Urinary bladder (tissue), 4 donors: Measurements from ENCODE around the gene RPS21. TPM values are rescaled to one million over a fixed set of nuclear protein-coding genes. Genes with fewer than 3 reads are reported as not detected.

Experiments used
- DNase-seq: peaks from one replicate; pipeline ENCODE4 v3.0.0-alpha.2; 2015; ENCODE audit errors: extremely low spot score
- H3K27ac ChIP-seq: one replicate; pipeline ENCODE4 v1.5.1; 2013; ENCODE audit warnings: low read depth, mild to moderate bottlenecking, moderate library complexity
- H3K36me3 ChIP-seq: one replicate; pipeline ENCODE4 v1.6.1; 2013; ENCODE audit warnings: mild to moderate bottlenecking, moderate library complexity; ENCODE audit not compliant: insufficient read depth
- H3K4me1 ChIP-seq: one replicate; pipeline ENCODE4 v1.6.1; 2013; ENCODE audit warnings: mild to moderate bottlenecking, moderate library complexity; ENCODE audit not compliant: insufficient read depth
- H3K4me3 ChIP-seq: one replicate; pipeline ENCODE4 v1.5.1; 2013; ENCODE audit warnings: low read depth, low read length
- WGBS: extraction: QIAGEN DNeasy Blood & Tissue Kit; methylation state at CpG from one replicate; pipeline ENCODE4 v1.1.7; 2013; 5-methylcytosine and 5-hydroxymethylcytosine counted together
- polyA plus RNA-seq: library from polyadenylated mRNA; stranded (reverse); fragments of 200-250 nt; gene quantifications from one replicate; pipeline ENCODE4 v1.2.3, GENCODE V29; 2013
- total RNA-seq: library from RNA; depleted of rRNA; stranded (reverse); fragments of >200 nt; gene quantifications from one replicate; pipeline ENCODE4 v1.2.3, GENCODE V29; 2014
- donor health status: healthy with polysubstance abuse.
- donor health status: healthy.

RPS21 gene
- total and polyA plus RNA-seq, 2 donors, result 396 to 4,730 TPM

DNA sequence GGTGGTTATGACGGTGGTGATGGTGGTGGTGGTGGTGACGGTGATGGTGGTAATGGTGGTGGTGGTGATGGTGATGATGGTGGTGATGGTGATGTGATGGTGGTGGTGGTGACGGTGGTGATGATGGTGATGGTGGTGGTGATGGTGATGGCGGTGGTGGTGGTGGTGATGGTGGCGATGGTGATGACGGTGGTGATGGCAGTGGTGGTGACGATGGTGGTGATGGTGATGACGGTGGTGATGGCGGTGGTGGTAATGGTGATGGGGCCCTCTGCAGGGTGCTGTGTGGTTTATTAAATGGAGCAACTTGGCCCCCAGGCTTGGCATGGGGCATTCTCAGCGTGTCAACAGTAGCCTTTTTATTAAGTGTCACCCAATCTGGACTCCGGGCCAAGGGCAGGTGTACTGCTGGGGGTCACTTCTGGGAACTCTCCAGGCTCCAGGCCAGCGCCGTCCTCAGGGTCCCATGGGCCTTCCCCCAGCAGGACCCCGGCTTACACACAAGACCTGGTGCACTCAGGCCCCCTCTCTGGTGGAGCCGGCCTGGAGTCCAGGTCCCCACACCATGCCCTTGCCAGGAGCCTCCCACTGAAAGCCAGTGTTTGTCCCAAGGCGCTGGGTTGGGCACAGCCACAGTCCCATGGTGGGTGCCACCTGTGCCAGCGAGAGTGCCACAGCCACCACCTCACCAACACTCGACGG, 11.4 kb downstream of the RPS21 start:
- no peaks in the 10 kb centered on the region for H3K4me1 ChIP-seq
- H3K36me3 ChIP-seq, result no peaks in the 10 kb centered on the region
- H3K4me3 ChIP-seq, result no peak overlapping the region
- WGBS, result 94% methylated on average over 19 of the region's 19 CpGs
- no peak for DNase-seq
- no peak overlapping the region for H3K27ac ChIP-seq

DNA sequence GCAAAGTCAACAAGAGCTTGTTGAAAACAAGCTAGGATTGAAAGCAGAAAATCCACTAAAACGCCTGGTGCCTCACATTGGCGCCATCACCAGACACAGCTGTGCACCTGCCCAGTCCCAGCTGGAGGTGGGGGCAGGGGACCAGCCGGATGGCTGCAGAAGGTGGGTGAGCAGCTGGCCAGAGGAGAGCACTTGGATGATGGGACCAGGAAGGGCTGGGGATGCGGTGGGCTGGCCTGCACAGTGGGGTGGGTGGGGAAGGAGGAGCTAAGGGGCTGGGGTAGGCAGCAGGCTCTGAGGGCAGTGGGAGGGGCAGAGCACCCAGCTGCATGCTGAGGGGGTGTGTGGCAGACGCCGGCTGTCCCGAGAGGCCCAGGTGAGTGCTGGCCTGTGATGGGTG, 13.1 kb downstream of the RPS21 start:
- Histone ChIP-seq H3K4me3 (no peak overlapping the region), H3K27ac (no peak overlapping the region), H3K4me1 (no peaks in the 10 kb centered on the region), H3K36me3 (no peaks in the 10 kb centered on the region)
- 86% methylated on average over 7 of the region's 7 CpGs for WGBS
- DNase-seq, result no peak

DNA sequence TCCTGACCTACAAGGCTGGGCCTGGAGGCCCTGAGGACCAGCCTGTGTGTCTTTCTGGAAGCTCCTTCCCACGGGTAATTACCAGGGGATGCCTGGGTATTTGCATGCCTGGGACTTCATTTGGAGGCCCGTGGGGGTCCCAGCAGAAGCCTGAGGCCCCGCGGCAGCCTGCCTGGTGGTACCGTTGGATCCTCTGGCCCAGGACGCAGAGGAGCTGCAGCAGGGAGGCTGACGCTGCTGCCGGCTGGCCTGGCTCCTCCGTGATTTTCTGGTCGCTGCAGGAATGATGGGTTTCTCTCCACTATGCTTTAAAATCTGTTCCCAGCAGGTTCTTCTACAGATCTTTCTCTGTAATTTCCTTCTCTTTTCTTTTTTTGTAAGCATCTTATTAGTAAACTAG, 13.6 kb downstream of the RPS21 start:
- Histone ChIP-seq H3K4me3 (no peak overlapping the region), H3K27ac (no peak overlapping the region), H3K36me3 (no peaks in the 10 kb centered on the region), H3K4me1 (no peaks in the 10 kb centered on the region)
- no peak for DNase-seq
- 84% methylated on average over 10 of the region's 10 CpGs for WGBS

DNA sequence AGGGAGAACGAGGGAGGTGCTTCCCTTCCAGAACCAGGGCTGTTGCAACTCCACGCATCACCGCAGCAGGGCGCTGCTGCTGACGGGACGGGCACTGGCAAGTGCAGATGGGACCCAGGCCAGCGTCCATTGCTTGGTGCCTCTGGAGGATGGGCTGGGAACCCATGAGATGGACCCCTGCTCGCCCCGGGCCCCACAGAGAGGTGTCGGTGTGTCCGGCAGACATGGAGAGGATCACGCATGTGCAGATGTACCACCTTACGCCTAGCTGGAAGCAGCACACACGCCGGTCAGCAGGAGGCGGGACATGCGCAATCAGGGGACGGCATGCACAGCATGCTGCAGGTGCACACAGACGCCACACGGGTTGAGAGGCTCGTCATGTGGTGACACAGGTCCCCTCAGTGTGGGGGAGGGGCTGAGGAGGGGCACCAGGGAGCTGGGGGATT, 14.5 kb downstream of the RPS21 start:
- DNase-seq, result no peak
- WGBS, result 72% methylated on average over 21 of the region's 21 CpGs
- no peak overlapping the region for H3K4me3 ChIP-seq

DNA sequence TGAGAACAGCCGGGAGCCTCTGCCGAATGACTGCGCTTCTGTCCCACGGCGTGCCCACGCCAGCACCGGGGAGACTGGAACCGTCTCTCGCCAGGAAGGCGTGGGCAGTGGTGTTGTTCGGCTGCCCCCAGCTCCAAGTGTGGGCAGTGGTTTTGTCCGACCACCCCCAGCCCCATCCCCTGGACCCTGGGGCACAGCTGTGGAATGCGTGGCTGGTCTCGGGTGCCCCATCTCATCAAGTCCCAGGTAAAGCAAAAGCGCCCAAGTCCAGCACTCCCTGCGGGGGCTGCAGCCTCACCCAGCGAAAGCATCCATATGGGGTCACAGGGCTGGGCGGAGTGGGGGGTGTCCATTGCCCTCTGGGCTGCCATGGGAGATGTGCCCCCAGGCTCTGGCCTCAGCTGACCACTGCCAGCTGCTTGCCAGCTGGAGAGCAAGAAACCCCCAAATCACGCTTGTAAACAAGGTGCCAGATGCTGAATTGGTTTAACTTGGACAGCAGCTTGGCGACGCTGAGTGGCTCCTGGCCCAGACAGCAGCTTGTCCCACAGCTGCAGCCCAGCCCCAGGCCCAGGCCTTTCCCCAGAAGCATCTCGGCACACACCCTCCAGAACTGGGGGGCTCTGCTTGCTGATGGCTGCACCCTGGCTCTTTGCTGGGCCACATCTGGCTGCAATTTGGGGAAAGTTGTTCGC, 15.7 kb downstream of the RPS21 start:
- Histone ChIP-seq H3K4me3 (no peak overlapping the region), H3K4me1 (no peaks in the 10 kb centered on the region), H3K36me3 (no peaks in the 10 kb centered on the region), H3K27ac (no peak overlapping the region)
- DNase-seq, result no peak
- WGBS, result 93% methylated on average over 23 of the region's 23 CpGs

More for the DNA sequence above, 14.5 kb downstream of the RPS21 start:
- Histone ChIP-seq H3K4me1 (no peaks in the 10 kb centered on the region), H3K36me3 (no peaks in the 10 kb centered on the region), H3K27ac (no peak overlapping the region)

DNA sequence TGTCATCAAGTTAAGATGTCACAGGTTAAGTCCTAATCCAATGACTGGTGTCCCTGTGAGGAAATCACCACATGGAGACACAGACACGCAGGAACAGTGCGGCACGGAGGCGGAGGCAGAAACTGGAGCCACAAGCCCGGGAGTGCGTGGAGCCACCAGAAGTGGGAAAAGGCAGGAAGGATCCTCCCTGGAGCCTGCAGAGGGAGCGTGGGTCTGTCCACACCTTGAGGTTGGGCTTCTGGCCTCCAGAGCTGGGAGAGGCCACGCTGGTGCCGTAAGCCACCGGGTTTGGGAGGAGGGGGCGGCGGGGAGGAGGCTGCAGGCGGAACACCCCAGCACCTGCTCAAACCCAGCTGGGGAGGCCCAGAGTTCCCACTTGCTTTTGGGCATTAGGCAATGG, 16.4 kb downstream of the RPS21 start:
- 80% methylated on average over 13 of the region's 13 CpGs for WGBS
- H3K4me1 ChIP-seq, result no peaks in the 10 kb centered on the region
- H3K36me3 ChIP-seq, result no peaks in the 10 kb centered on the region
- no peak overlapping the region for H3K27ac ChIP-seq
- DNase-seq, result no peak
- no peak overlapping the region for H3K4me3 ChIP-seq

DNA sequence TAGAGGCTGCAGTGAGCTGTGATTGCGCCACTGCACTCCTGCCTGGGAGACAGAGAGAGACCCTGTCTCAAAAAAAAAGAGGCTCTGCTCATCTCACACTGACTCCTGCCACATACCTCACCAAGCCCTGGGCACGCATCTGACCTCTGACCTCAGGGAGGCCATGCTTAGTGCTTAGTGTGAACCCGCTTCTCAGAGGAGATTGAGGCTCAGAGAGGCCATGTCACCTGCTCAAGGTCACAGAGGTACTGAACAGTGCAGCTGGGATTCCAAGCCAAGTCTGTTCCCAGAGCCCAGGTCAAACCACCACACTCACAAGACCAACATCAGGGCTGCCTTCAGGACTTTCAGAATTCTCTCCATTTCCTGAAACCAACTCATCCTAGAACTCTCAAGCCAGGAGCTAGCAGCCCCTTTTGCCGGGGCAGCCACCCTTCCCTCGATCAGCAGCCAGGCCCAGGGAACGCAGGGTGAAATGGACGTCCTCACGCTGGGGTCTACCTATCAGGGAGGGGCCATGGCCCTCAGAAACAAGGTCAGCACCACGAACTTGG, 17.3 kb downstream of the RPS21 start:
- Histone ChIP-seq H3K4me1 (no peaks in the 10 kb centered on the region), H3K4me3 (no peak overlapping the region), H3K27ac (no peak overlapping the region), H3K36me3 (no peaks in the 10 kb centered on the region)
- DNase-seq, result no peak
- 88% methylated on average over 9 of the region's 9 CpGs for WGBS

DNA sequence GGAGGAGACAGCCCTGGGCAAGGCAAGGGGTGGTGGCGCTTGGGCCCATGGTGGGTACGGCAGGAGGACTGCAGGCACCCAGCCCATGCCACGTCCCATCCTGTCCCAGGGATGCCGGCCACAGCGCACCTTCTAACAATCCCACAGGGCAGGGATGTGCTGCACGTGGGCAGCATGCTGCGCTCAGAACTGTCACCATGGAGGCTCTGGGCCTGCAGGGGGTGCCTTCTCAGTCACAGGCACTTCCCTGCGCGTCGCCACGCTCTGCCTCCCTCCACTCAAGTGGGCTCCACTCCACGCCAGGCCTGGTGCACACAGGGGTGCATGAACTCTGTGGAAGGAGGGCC, 17.8 kb downstream of the RPS21 start:
- H3K27ac ChIP-seq, result no peak overlapping the region
- no peak for DNase-seq
- H3K4me3 ChIP-seq, result no peak overlapping the region
- H3K36me3 ChIP-seq, result no peaks in the 10 kb centered on the region
- H3K4me1 ChIP-seq, result no peaks in the 10 kb centered on the region
- WGBS, result 82% methylated on average over 12 of the region's 12 CpGs

DNA sequence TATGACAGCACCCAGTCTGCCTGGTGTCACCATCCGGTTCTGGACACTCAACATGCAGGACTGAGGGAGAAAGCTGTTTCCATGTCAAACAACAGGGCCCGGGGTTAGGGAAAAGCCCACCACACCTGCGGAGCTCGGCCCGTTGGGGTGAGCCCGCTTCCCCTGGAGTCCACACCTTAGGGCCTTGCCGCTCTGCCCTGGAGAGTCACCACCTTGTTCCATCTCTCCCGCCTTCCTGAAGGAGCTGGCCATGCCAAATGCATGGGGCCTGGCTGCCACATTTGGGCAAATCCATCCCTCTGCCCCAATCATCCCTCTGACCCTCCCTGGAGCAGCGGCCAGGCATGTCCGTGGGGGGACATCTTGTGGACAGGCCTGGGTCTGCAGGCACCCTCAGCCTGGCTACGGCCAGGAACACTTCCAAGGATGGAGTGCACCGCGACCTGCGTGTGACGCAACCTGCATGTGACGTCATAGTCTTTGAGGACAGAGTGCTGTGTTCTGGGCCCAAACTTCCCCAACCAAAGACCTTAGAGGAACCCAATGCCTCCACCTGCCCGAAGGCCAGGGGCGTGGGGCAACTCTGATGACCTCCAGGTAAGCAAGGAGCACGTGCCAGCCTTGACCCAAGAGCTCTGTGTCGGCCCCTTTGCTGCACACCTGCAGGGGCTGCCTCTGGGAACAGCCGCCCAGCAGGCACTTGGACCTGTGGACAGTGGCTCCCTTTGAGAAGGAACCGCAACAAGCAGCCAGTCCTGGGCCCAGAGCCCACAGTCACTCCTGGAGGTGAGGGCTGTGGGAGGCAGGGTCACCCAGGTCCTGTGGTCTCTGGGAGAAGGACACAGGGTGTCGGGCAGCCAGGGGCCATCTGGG, 18.4 kb downstream of the RPS21 start:
- H3K36me3 ChIP-seq, result no peaks in the 10 kb centered on the region
- 62% methylated on average over 23 of the region's 23 CpGs for WGBS
- no peak overlapping the region for H3K4me3 ChIP-seq
- H3K27ac ChIP-seq, result no peak overlapping the region
- no peak for DNase-seq
- no peaks in the 10 kb centered on the region for H3K4me1 ChIP-seq

DNA sequence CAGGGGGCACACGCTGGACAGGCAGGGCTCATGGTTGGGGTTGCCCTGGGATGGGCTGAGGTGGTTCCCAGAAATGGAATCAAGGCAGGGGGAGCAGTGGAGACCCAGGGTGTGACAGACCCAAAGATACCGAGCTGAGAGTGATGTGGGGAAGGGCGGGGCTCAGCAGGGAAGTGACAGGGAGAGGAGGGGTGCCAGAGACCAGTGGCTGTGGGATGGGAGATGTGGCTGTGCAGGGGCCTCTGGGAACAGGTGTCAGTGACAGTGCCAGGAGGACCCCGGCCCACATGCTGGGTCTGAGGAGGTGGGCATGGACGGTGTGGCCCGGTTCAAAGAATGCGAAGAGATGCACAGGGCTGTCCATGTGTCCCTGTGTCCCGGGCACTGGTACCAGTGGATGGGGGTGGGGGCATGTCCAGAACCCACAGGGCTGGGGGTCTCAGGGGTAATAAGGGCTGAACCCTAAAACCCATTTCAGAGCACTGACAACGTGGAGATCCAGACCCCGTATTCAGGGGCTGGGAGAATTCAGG, 19.1 kb downstream of the RPS21 start:
- Histone ChIP-seq H3K36me3 (no peaks in the 10 kb centered on the region), H3K4me3 (peak overlapping the region; percentile 87), H3K27ac (no peak overlapping the region), H3K4me1 (no peaks in the 10 kb centered on the region)
- 49% methylated on average over 10 of the region's 10 CpGs for WGBS
- no peak for DNase-seq

DNA sequence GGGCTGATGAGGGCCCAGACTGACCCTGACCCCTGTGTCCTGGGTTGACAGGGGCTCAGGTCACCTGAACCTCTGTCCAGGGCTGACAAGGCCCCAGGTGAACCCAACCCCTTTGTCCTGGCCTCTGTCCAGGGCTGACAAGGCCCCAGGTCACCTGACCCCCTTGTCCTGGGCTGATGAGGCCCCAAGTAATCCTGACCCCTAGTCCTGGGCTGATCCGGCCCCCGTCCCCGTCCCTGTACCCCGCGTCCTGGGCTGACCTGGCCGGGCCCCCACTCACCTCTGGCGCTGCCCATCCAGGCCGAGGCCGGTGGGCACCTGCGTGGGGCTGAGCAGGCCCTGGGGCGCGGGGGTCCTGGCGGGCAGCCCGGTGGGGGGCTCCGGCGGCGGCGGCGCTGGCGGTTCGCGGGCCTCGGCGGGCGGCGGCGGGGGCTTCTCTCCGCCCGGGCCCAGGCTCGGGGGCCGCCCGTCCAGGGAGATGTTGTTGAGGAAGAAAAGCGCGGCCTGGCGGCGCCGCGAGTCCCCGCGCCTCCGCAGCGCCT, 19.8 kb downstream of the RPS21 start:
- Histone ChIP-seq H3K4me3 (peak overlapping the region; percentile 87), H3K27ac (no peak overlapping the region), H3K36me3 (no peaks in the 10 kb centered on the region), H3K4me1 (no peaks in the 10 kb centered on the region)
- DNase-seq, result no peak
- WGBS, result under 1% methylated on average over 42 of the region's 42 CpGs

DNA sequence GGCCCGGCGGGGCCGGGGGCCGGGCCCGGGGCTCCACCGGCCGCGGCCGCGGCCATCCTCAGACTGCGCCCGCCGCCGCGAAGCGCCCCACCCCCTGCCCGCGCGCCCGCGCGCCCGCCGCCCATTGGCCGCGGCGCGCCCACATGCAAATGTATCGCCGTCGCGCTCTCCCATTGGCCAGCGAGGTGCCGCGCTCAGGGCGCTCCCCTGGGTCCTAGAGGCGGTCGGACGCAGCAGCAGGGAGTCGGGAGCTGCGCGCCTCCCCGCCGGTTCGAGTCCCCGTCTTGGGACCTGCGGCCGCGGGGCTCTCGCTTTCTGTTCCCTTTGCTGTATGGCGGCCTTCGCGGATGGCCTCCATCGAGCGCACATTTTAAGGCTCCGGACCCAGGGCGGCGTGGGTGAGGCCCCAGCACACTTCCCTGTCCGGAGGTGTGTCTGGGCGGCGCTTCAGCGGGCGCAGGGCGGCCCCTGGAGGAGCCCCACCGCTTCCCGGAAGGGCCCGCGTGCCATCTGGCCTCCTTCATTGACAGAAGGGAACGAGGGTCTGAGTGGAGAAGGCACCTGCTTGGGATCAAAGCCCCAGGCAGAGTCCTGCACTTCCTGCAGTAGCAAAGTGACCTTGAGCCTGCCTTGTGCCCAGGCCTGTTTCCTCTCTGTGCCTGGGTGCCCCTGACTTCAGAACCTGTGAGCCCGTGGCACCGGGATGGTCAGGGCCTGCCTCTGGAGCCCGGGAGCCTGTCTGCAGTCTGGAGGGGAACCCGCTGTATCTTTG, 20.5 kb downstream of the RPS21 start, which contains the start of gene CABLES2:
Gene CABLES2 (minus strand): TSS at position 65 of the 772 bp plus-strand sequence. CDS start 9 bp downstream, at position 56.
- no peaks in the 10 kb centered on the region for H3K4me1 ChIP-seq
- peak; percentile 84 for DNase-seq
- no peaks in the 10 kb centered on the region for H3K36me3 ChIP-seq
- H3K27ac ChIP-seq, result no peak within 1 kb of the TSS
- WGBS, result 5% methylated on average over 72 of the region's 73 CpGs
- peak within 1 kb of the TSS; percentile 87 for H3K4me3 ChIP-seq
